RWPE1 (cell line): Measurements from ENCODE around the gene OR10G7.

Experiments used
- CTCF ChIA-PET: fragments of 350-600 bp; sonication (Branson Sonifier 250); formaldehyde crosslinking; extraction: SDS; loops from one replicate; lab custom pipeline; 2021; lab: Yijun Ruan, JAX
- POLR2A ChIA-PET: fragments of 400-600 bp; formaldehyde crosslinking; extraction: SDS; loops from one replicate; lab custom pipeline; 2020; ENCODE audit warnings: antibody characterized with exemption; ENCODE audit not compliant: low non-redundant PET; lab: Yijun Ruan, JAX
- DNase-seq: peaks from one replicate; pipeline ENCODE4 v3.0.0; 2012; ENCODE audit warnings: low spot score
- H3K27ac ChIP-seq: fragments of 450-650 bp; 2 replicates; pipeline ENCODE4 v1.5.1; 2017
- TF ChIP-seq, protein P1 (sequence below): fragments of 450-650 bp; conservative IDR thresholded peaks from 2 replicates; pipeline ENCODE4 v1.5.1; 2017; ENCODE audit warnings: low read depth, mild to moderate bottlenecking

Gene OR10G7

GRCh38 chr11:124072147-124072546, 31.0 kb upstream of the OR10G7 start:
- no peak overlapping the region for H3K27ac ChIP-seq
- TF ChIP-seq, protein P1, sequence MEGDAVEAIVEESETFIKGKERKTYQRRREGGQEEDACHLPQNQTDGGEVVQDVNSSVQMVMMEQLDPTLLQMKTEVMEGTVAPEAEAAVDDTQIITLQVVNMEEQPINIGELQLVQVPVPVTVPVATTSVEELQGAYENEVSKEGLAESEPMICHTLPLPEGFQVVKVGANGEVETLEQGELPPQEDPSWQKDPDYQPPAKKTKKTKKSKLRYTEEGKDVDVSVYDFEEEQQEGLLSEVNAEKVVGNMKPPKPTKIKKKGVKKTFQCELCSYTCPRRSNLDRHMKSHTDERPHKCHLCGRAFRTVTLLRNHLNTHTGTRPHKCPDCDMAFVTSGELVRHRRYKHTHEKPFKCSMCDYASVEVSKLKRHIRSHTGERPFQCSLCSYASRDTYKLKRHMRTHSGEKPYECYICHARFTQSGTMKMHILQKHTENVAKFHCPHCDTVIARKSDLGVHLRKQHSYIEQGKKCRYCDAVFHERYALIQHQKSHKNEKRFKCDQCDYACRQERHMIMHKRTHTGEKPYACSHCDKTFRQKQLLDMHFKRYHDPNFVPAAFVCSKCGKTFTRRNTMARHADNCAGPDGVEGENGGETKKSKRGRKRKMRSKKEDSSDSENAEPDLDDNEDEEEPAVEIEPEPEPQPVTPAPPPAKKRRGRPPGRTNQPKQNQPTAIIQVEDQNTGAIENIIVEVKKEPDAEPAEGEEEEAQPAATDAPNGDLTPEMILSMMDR, result no peak
- CTCF ChIA-PET, result interaction anchor here (0.7 to 1.3 kb wide), 6 partner anchors 19 to 431 kb away, joined by 3 to 5 read pairs (median 3); no protein-coding TSS in a partner anchor
- no peak for DNase-seq
- POLR2A ChIA-PET, result no interaction called here

DNA sequence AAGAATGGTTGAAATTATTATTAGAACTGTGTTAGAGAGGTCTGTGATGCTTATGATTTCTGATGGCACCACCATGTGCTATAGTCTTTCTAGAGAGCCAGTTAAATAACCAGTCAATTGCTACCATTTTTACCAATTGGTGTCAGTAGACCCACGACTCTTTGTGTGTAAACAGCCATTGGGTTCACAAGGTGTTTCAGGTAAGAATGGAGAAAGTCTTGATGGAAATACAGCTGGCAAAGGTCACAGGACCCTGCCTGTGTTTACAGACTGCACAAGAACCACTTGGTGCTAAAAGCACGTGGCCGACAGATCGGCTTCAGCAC, 30.5 kb upstream of the OR10G7 start:
- DNase-seq, result no peak
- POLR2A ChIA-PET, result no interaction called here
- no peak overlapping the region for H3K27ac ChIP-seq
- TF ChIP-seq, protein P1, result no peak; the same call in 1 of the 2 replicates
- CTCF ChIA-PET, result interaction anchor here (0.5 to 1.3 kb wide), 14 partner anchors 9 to 1053 kb away, joined by 3 to 5 read pairs (median 3); no protein-coding TSS in a partner anchor

GRCh38 chr11:124070915-124071622, 29.9 kb upstream of the OR10G7 start:
- no peak overlapping the region for H3K27ac ChIP-seq
- TF ChIP-seq, protein P1, result peak; percentile 84
- ChIA-PET CTCF (interaction anchor here (0.5 to 1.3 kb wide), 13 partner anchors 10 to 1053 kb away, joined by 3 to 5 read pairs (median 3); no protein-coding TSS in a partner anchor), POLR2A (no interaction called here)
- DNase-seq, result peak; percentile 50

- ChIA-PET POLR2A (no interaction called here), CTCF (interaction anchor here (0.5 to 0.6 kb wide), 4 partner anchors 119 to 1003 kb away, joined by 3 to 6 read pairs (median 4); no protein-coding TSS in a partner anchor)
- DNase-seq, result peak; percentile 16
- no peak overlapping the region for H3K27ac ChIP-seq
- TF ChIP-seq, protein P1, result peak; percentile 49
Observed at GRCh38 chr11:124069429-124070401, 28.6 kb upstream of the OR10G7 start.

DNA sequence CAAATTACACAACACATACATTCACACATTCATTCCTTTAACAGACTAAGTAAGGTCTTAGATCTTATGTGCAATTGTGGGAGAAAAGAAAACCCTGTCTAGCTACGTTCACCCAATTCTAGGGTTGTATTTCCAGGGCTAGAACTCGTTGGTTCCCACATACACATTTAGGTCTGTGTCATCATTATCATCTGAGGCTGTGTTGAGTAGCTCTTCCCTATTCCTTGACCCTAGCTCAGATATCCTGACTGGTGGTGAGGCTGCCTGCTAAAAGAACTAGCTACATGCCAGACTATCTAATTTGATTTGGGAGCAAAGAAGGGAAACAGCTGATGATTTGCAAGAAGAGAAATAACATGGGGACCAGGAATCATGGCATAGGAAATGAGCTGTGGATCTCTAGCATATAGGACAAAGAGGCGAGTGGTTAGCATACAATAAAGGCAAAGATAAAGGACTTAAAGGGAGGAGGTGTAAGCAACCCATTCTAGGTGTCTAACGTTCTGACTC, 27.5 kb upstream of the OR10G7 start:
- ChIA-PET CTCF (interaction anchor here (0.5 kb wide), 1 partner anchor 95 kb away, joined by 3 read pairs; no protein-coding TSS in a partner anchor), POLR2A (interaction anchor here (0.7 kb wide), 1 partner anchor 130 kb away, joined by 3 read pairs; no protein-coding TSS in a partner anchor)
- no peak for DNase-seq
- TF ChIP-seq, protein P1, result no peak
- no peak overlapping the region for H3K27ac ChIP-seq

DNA sequence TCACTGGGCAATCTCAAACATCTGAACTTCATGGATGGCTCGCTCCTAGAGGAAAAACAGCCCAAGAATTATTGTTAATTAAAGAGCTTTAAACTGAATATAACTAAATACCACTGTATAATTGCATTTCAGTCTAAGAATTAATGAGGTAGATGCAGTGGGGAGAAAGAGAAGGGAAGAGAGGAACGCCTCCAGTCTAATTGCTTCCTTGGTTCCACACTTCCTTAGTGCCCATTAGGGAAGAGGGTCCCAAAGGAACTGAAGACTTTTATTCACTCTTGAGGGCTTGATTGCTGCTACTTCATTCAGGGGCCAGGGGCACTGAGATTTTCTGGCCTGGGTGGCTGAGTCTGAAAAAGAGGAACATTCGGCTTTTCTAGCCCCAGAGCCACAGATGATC, 11.8 kb upstream of the OR10G7 start:
- no peak for DNase-seq
- POLR2A ChIA-PET, result no interaction called here
- TF ChIP-seq, protein P1, result no peak
- H3K27ac ChIP-seq, result no peak overlapping the region
- CTCF ChIA-PET, result no interaction called here
